GM04504 (cell line): ENCODE measurements around the gene PTBP3.
"Not testable (repeated sequence)": the region's sequence is repeated elsewhere in the genome, so short reads cannot be mapped to it uniquely, and the experiment has no call there.

Source experiments
- DNase-seq: peaks from one replicate; pipeline ENCODE4 v3.0.0-alpha.2; 2012; ENCODE audit warnings: low read depth

PTBP3 gene, protein sequence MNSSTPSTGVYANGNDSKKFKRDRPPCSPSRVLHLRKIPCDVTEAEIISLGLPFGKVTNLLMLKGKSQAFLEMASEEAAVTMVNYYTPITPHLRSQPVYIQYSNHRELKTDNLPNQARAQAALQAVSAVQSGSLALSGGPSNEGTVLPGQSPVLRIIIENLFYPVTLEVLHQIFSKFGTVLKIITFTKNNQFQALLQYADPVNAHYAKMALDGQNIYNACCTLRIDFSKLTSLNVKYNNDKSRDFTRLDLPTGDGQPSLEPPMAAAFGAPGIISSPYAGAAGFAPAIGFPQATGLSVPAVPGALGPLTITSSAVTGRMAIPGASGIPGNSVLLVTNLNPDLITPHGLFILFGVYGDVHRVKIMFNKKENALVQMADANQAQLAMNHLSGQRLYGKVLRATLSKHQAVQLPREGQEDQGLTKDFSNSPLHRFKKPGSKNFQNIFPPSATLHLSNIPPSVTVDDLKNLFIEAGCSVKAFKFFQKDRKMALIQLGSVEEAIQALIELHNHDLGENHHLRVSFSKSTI

DNA sequence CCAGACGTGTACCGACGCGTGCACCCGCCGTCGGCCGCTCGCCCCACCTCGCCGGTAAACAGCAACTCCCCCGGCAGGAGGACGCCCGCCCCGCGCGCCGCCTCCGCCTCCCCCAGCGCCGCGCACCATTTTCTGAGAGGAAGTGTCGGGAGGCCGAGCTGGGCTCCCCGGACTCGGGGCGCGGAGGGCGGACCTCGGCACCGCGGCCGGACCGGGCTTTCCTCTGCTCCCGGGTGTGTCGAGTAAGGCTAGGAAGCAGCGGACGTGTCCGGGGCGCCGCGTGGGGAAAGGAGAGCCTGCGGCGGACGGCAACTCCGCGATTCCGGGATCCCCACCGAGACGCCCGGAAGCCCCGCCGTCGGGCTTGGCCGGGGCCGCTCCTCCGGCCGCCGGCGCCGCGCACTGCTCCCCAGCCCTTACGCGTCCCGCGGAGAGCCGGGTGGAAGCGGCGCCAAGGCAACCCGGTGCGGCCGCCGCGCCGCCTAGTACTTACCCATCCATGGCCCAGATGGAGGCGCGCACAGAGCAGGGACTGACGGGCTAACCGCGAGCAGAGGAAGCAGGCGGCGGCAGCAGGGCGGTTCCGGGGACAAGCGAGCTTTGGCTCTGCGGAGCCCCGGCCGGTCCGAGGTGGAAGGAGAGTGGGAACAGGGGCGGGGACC lies at the start of gene PTBP3:
Gene PTBP3, minus strand, starts transcription at position 643 of the 662 bp plus-strand sequence. CDS start 35,754 bp downstream, outside the sequence.
- peak; percentile 44 for DNase-seq

DNA sequence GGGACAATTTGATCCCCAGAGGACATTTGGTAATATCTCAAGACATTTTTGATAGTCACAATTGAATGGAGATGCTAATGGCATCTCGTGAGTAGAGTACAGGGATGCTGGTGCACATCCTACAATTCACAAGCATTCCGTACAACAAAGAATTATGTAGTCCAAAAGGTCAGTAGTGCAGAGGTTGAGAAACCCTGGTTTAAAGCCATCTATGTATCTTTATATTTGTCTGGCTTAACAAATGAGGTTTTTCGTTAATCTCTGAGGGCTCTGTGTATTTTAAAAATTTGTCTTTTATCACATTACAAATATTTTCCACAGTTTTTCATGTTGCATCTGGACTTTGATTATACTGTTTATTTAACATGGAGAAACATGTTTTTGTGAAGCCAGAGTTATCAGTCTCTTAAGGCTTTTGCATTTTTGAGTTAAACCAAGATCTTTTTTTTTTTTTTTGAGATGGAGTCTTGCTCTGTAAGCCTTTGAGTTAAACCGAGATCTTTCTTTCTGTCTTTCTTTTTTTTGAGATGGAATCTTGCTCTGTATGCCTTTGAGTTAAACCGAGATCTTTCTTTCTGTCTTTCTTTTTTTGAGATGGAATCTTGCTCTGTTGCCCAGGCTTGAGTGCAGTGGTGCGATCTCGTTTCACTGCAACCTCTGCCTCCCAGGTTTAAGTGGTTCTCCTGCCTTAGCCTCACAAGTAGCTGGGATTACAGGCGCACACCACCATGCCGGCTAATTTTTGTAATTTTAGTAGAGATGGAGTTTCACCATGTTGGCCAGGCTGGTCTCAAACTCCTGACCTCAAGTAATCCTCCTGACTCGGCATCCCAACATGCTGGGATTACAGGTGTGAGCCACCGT lies 49.3 kb upstream of the PTBP3 start:
- DNase-seq, result no peak

DNA sequence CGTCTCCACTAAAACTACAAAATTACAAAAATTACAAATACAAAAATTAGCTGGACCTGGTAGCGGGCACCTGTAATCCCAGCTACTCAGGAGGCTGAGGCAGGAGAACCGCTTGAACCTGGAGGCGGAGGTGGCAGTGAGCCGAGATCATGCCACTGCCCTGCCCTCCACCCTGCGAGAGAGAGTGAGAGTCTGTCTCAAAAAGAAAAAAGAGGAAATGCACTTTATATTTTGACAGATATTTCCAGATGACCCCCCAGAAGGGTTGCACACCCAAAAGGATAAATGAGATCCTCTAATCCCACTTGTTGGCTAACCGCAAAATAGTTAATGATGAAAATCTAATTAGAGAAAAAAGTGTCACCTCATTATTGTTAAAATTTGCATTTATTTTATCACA lies 48.6 kb upstream of the PTBP3 start:
- no peak for DNase-seq

DNA sequence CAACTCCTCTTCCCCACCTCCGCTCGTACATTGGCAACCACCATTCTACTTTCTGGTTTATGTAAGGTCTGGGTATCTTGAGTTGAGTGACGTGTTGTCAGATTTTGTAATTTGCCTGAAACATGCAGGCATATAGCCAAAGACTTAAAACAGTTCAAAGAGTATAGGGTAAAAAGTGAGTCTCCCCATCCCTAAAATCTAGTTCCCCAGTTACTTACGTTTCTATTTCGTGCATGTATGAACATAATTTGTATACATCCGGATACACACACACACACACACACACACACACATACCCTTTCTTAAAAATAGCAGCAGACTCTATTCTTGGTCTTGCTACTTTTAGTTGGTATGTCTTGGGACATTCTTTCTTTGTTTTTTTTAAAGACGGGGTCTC lies 47.4 kb upstream of the PTBP3 start:
- no peak for DNase-seq

DNA sequence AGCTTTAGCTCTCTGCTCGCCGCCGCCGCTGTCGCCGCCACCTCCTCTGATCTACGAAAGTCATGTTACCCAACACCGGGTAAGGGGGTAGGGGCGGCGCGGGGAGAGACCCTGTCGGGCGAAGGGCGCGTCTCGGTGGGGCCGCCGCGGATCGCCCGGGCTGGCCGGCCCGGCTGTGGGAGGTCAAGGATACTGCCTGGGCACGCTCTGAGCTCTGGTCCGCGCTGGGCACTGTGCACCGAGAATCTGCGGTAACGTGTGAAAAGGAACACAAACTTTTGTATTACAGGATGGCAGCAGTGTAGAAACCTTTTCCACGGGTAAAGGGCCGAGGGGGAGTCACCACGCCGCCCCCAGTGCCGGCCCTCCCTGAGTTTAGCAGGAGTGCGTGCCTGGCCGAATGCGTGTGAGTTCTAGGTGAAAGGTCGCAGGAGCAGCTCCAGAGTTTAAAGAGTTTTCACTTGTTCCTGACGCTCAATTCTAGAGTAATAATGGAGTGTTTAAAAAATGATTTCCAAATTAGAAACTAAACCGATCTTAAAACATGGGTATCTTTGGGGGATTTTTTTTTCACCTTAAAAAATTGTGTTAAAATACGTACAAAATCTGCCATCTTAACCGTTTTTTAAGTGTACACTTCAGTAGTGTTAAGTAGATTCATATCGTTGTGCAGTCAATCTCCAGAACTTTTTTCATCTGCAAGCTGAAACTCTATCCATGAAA lies 46.8 kb upstream of the PTBP3 start, which contains the start of gene HSDL2:
Gene HSDL2, plus strand, starts transcription at position 7 of the 723 bp plus-strand sequence. Its CDS starts 56 bp downstream, at position 63.
- peak; percentile 23 for DNase-seq

DNA sequence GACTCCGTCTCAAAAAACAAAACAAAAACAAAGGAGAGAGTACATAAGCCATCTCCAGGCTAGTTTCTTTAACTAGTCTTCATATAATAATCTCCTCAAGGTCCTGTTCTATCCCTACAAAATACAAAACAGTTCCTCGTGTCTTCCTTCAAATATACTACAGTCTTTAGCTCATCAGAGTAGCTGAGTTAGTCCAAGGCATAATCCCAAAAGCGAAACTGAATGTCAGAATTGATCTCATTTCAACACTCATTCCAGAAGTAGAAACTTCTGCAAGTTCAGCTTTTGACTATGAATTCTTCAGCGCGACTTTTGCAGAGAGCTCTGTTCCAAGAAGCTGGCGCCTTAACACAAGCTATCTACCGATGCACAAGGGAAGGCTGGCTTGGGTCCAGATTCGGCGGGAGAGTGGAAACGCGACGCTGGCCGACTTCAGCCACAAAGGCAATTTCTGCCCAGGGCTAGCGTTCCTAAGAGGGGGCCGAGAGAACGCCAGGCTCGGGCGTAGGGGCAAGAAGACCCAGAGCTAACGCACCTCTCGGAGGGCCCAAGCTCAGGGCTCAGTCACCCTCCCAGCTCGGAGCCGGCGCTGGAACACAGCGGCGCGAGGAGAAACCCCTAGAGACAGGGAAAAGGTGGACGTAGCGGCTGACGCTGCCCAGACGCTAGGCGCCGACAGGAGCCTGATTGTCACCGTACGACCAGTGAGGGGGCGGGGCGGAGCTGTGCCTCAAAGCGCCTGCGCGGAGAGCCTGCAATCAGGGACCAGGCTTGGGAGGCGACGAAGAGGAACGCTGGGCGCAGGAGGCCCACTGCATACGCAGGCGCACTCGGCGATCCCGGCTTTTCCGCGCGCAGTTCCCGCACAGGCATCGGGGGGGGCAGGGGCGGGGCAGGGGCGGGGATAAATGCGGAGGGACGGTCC lies 46.0 kb upstream of the PTBP3 start:
- peak; percentile 96 for DNase-seq

DNA sequence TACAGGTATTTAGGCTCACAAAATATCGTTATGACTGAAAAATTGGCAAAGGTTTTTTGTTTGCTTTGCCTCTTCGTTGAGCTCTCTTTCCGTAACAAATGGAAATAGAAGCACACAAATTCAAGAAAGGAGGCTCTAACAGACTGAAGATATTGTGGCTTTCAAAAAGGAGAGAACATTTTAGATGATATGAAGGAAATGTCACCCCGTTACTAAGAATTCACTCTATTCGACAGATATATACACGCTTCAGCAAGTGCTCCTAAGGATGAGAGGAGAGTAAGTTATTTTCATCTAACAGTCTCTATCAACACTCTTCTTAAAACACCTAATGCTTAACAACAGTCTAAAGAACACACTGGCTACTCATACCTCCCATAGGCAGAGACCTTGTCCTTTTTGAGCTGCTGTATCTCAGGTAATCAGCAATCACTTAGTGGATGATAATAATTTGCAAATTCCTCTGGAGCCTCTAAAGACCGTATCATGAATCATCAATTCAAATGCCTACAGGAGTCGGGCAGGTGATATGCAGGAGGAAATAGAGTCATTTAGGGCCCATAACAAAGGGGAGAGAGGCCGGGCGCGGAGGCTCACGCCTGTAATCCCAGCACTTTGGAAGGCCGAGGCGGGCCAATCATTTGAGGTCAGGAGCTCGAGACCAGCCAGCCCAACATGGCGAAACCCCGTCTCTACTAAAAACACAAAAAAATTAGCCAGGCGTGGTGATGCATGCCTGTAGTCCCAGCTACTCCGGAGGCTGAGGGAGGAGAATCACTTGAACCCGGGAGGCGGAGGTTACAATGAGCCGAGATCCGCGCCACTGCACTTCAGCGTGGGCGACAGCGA lies 45.1 kb upstream of the PTBP3 start:
- no peak for DNase-seq

DNA sequence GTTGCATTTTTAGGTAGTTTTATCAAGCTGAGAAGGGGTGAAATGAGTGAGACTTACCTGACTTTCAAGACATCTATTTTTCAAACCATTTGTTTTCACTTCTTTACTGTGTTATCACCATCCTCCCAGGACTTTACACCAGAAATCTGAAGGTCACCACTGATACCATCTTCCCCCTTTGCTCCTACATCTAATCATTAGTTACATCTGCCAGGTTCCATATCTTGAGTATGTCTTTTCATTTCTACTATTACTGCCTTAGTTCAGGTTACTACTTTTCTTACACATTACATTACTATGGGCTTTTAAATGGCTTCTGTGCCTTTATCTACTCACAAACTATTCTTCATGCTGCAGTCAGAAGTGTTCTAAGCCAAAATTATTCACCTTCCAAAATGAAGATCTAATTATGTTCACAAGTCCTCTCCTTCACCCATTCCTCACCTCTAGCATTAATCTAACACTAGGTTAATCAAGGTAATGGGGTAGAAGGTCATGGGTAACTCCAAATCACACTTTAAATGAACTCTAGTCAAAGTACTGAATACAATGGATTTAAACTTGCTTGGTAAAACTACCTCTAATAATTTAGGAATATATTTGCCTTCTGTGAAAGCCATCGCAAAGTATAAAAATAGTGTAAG lies 44.4 kb upstream of the PTBP3 start:
- DNase-seq, result no peak

DNA sequence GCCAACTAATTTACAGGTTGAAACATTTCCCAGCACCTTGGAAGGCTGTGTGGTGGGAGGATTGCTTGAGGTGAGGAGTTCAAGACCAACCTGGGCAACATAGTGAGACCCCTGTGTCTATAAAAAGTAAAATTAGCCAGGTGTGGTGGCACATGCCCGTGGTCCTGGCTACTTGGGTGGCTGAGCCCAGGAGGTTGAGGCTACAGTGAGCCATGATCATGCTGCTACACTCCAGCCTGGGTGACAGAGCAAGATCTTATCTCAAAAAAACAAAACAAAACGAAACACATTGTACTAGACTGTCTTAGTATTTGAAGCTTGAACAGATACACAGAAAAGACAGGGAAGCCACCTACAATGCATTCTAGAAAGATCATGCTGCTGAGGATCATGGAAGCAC lies 43.7 kb upstream of the PTBP3 start:
- no peak for DNase-seq

DNA sequence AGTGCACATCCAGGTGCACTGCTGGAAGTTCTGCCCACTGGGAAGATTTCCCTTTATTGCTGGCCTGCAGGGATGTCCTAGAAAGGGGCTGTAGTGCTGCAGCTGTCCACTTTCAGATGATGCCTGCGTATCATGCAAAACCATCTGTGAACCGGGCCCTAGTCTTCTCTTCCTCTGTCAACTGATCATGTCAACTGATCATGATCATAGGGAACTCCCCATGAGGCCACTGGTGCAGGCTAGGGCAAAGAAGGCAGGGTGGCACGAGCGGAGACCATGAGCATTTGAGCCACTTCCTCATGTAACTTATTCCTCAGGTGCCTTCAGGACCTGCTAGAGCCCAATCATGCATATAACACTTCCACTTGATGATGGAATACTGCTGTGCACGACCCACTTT lies 41.9 kb upstream of the PTBP3 start:
- no peak for DNase-seq

DNA sequence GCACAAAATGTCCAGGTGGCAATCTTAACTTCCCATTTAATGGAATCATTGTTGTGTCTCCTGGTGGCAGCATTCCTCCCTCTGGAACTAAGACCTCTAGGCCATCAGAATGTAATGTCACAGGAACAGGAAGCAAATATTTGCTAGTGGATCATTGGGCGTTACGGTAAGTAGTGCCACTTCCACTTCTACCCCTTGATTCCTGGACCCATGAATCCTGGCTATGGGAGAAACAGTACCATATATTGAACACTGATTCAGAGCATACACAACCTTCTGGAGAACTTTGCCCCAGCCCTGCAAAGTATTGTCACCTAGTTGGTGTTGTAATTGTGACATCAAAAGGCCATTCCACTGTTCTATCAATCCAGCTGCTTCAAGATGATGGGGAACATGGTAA lies 40.8 kb upstream of the PTBP3 start:
- not testable (repeated sequence) for DNase-seq

DNA sequence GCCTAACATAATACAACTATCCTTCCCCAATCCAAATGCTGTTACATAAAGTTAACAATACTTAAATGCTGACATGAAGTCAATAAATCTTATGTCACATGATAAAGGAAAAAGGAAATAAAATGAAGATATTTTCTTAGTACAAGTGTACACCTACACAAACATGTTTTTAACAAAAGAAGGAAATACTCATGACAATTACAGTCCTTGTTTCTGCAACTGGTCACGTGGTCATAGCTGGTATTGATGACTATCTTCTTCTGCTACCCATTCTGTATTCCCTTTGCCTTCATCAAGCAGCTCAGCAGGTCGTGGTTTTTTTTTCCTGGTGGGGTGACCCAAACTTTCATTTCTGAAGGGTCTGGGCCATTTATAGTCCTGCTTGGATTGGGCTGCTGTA lies 40.2 kb upstream of the PTBP3 start:
- not testable (repeated sequence) for DNase-seq

DNA sequence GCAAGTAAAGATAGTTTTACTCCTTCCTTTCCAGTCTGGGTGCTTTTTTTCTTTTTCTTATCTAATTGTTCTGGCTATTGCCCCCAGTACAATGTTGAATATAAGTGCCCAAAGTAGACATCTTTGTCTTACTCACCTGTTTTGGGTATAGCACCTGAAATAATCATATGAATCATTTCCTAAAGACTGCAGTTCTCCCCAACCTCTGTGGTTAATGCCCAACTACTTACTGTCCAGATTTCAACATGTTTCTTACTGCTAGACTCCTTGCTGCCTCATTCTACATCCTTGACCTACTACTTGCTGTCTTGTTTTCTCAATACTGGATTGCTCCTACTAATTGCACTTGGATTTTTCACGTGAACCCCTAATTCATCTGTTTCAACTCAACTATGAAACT lies 37.6 kb upstream of the PTBP3 start:
- no peak for DNase-seq

DNA sequence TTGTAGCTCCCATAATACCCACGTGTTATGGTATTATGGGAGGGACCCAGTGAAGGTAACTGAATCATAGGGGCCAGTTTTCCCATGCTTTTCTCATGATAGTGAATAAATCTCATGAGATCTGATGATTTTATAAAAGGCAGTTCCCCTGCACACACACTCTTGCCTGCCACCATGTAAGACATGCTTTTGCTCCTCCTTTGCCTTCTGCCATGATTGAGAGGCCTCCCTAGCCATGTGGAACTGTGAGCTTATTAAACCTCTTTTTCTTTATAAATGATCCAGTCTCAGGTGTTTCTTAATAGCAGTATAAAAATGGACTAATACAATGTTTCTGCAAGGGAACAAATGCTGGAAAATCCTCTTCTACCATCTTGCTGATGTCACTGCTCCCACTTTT lies 36.4 kb upstream of the PTBP3 start:
- no peak for DNase-seq

DNA sequence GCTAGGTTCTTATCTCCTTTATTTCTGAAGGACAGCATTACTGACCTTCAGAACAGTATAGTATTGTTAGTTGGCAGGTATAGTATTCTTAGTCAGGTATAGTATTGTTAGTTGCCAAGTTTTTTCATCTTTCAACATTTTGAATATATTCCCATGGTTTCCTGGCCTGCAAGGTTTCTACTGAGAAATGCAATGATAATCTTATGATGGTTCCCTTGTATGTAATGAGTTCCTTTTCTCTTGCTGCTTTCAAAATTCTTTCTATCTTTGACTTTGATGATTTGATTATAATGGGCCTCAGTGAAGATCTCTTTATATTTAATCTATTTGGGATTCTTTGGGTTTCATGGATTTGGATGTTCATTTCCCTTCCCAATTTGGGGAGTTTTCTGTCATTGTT lies 34.0 kb upstream of the PTBP3 start:
- DNase-seq, result no peak

DNA sequence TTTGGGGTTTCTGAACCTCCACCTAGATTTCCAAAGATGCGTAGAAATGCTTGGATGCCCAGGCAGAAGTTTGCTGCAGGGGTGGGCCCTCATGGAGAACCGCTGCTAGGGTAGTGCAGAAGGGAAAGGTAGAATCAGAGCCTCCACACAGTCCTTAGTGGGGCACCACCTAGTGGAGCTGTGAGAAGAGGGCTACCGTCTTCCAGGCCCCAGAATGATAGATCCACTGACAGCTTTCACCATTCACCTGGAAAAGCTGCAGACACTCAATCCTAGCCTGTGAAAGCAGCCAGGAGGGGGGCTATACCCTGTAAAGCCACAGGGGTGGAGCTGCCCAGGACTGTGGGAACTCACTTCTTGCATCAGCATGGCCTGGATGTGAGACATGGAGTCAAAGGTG lies 33.2 kb upstream of the PTBP3 start:
- DNase-seq, result no peak

DNA sequence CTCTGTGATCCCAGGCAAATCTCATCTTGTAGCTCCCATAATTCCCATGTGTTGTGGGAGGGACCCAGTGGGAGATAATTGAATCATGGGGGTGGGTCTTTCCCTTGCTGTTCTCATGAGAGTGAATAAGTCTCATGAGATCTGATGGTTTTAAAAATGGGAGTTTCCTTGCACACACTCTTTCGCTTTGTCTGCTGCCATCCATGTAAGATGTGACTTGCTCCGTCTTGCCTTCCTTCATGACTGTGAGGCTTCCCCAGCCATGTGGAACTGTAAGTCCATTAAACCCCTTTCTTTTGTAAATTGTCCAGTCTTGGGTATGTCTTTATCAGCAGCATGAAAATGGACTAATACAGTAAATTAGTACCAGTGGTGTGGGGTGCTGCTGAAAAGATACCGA lies 31.8 kb upstream of the PTBP3 start:
- DNase-seq, result not testable (repeated sequence)

DNA sequence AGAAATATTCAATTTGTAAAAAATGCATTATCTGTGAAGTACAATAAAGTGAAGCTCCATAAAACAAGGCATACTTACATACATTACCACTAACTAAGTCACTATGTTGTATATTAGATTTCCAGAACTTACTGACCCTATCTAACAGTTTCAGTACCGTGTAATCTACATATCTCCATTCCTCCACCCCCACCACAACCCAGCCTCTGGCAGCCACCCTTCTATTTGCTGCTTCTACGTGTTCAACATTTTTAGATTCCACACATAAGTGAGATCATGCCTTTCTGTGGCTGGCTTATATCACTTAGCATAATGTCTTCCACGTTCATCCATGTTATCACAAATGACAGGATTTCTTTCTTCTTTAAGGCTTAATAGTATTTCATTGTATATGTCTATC lies 31.3 kb upstream of the PTBP3 start:
- no peak for DNase-seq

DNA sequence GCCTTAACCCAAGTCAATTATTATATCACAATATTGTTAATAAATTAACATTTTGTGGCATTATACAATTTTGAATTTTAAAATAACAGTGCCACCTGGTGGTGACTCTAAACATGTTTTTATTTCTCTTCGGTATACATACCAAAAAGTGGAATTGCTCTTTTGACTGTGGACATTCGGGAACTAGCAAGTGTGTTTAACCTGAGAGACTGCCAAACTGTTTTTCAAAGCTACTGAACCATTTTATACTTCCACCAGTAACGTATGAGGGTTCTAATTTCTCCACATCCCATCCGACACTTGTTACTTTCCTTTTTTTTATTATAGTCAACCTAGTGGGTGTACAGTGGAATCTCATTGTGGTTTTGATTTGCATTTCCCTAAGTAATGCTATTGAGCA lies 28.2 kb upstream of the PTBP3 start:
- DNase-seq, result peak; percentile 11
